ENCODE results near the gene MICAL3.
"Not testable (repeated sequence)": the region's sequence is repeated elsewhere in the genome, so short reads cannot be mapped to it uniquely, and the experiment has no call there.

Gene MICAL3

DNA sequence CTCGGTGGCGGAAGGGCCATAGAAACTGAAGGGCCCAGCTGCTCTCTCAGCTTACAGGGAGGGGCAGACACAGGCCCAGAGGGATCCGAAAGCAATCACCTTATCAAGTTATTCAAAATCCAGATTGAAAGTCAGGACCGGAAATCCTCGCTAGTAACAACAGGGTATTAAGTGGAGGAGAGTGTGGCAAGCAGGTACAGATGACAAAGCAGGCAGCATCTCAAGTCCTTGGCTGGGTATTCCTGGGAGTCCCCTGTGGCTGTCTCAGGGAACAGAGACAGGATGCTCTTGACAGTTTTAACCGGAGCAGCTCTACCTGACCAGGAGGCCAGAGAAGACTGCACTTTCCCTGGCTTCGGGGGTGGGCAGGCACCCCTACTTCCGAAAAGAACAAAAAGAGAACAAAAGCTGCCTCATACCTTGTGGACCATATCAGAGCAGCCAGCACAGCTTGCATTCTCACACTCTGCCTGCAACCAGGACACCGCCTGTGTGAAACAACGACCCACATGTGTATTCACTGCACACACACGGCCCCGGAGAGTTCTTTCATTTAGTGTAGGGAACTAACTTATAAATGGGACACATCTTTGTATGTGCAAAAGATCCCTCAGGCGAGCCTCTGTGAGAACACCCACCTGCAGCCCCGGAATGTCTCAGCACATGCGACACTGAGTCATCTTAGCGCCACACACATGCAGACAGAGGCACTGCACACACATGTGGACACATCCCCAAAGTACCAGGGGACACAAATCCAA, 78.3 kb downstream of the MICAL3 start:
- Histone ChIP-seq H3K9ac (ENCODE audit: low read length) (peak overlapping the region; percentile 2), H3K9me3 (ENCODE audit: low read length) (no peaks in the 10 kb centered on the region), H3K27ac (ENCODE audit: low read depth, low read length) (peak overlapping the region; percentile 73), H3K27me3 (ENCODE audit: control insufficient read depth in 1 of 2, insufficient read depth in 2 of 2, low read length in 2 of 2) (no peaks in the 10 kb centered on the region), H3K36me3 (ENCODE audit: insufficient read depth, low read length) (no peaks in the 10 kb centered on the region), H3K4me3 (ENCODE audit: low read depth in 1 of 2, low read length in 2 of 2) (no peak overlapping the region), H3K4me1 (ENCODE audit: insufficient read depth, low read length) (peaks cover 67% of the 10 kb centered on the region)

DNA sequence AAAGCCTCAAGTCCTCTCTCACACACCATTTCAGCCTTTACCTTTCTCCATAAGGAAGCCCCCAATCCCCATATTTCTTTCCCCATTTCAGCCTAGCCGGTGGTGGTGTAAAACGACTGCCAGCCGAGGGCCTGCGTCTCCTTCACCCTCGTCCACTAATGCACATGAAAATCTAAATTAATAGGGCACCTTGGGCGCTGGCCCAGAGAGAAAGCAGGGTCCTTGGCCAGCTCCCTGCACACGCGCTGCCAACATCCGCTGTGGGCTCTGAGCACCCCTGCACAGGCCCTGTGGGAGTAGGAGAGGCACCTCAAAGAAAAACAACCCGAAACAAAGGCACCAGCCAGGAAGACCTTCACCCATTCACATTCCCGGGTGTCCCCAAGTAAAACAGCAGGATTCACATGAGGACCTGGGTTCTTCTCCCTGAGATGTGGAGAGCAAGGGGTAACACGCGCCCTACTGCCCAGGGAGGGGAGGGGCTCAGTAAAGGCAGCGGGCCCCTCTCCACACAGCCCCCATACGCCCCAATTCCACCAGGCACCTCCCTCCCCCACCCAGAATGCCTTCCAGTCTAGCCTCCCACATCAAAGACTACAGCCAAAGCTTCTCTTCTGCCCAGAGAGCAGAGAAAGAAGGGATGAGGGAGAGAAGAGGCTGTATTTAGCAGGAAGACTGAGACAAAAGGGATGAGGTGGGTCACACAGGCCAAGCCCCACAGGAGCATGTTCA, 79.0 kb downstream of the MICAL3 start:
- Histone ChIP-seq H3K27me3 (ENCODE audit: control insufficient read depth in 1 of 2, insufficient read depth in 2 of 2, low read length in 2 of 2) (no peaks in the 10 kb centered on the region), H3K27ac (ENCODE audit: low read depth, low read length) (peak overlapping the region; percentile 73), H3K9me3 (ENCODE audit: low read length) (no peaks in the 10 kb centered on the region), H3K9ac (ENCODE audit: low read length) (peak overlapping the region; percentile 2), H3K4me1 (ENCODE audit: insufficient read depth, low read length) (peaks cover 67% of the 10 kb centered on the region), H3K36me3 (ENCODE audit: insufficient read depth, low read length) (no peaks in the 10 kb centered on the region), H3K4me3 (ENCODE audit: low read depth in 1 of 2, low read length in 2 of 2) (no peak overlapping the region)

- Histone ChIP-seq H3K4me3 (ENCODE audit: low read depth in 1 of 2, low read length in 2 of 2) (peak overlapping the region in 1 of 2 donors; percentile 17), H3K9me3 (ENCODE audit: low read length) (no peaks in the 10 kb centered on the region), H3K36me3 (ENCODE audit: insufficient read depth, low read length) (no peaks in the 10 kb centered on the region), H3K27me3 (ENCODE audit: control insufficient read depth in 1 of 2, insufficient read depth in 2 of 2, low read length in 2 of 2) (no peaks in the 10 kb centered on the region), H3K27ac (ENCODE audit: low read depth, low read length) (peak overlapping the region; percentile 73), H3K9ac (ENCODE audit: low read length) (peak overlapping the region; percentile 3), H3K4me1 (ENCODE audit: insufficient read depth, low read length) (peaks cover 73% of the 10 kb centered on the region)
These were observed 80.1 kb downstream of the MICAL3 start for GRCh38 chr22:17944256-17944655.

- Histone ChIP-seq H3K36me3 (ENCODE audit: insufficient read depth, low read length) (no peaks in the 10 kb centered on the region), H3K4me1 (ENCODE audit: insufficient read depth, low read length) (peaks cover 79% of the 10 kb centered on the region), H3K9me3 (ENCODE audit: low read length) (no peaks in the 10 kb centered on the region), H3K27me3 (ENCODE audit: control insufficient read depth in 1 of 2, insufficient read depth in 2 of 2, low read length in 2 of 2) (no peaks in the 10 kb centered on the region), H3K4me3 (ENCODE audit: low read depth in 1 of 2, low read length in 2 of 2) (peak overlapping the region in 1 of 2 donors; percentile 17), H3K9ac (ENCODE audit: low read length) (peak overlapping the region; percentile 3), H3K27ac (ENCODE audit: low read depth, low read length) (peak overlapping the region; percentile 73)
These were observed 80.7 kb downstream of the MICAL3 start for GRCh38 chr22:17943533-17944249.

- Histone ChIP-seq H3K9me3 (ENCODE audit: low read length) (no peaks in the 10 kb centered on the region), H3K27ac (ENCODE audit: low read depth, low read length) (peak overlapping the region; percentile 28), H3K9ac (ENCODE audit: low read length) (no peak overlapping the region), H3K4me3 (ENCODE audit: low read depth in 1 of 2, low read length in 2 of 2) (no peak overlapping the region), H3K27me3 (ENCODE audit: control insufficient read depth in 1 of 2, insufficient read depth in 2 of 2, low read length in 2 of 2) (no peaks in the 10 kb centered on the region), H3K4me1 (ENCODE audit: insufficient read depth, low read length) (peaks cover 87% of the 10 kb centered on the region), H3K36me3 (ENCODE audit: insufficient read depth, low read length) (no peaks in the 10 kb centered on the region)
These were observed 81.6 kb downstream of the MICAL3 start for GRCh38 chr22:17942721-17943120.

GRCh38 chr22:17941471-17942406, 82.6 kb downstream of the MICAL3 start:
- no peaks in the 10 kb centered on the region for H3K27me3 ChIP-seq (ENCODE audit: control insufficient read depth in 1 of 2, insufficient read depth in 2 of 2, low read length in 2 of 2)
- no peaks in the 10 kb centered on the region for H3K9me3 ChIP-seq (ENCODE audit: low read length)
- H3K4me1 ChIP-seq (ENCODE audit: insufficient read depth, low read length) = peaks cover 79% of the 10 kb centered on the region
- no peak overlapping the region for H3K9ac ChIP-seq (ENCODE audit: low read length)
- H3K36me3 ChIP-seq (ENCODE audit: insufficient read depth, low read length) = no peaks in the 10 kb centered on the region
- H3K4me3 ChIP-seq (ENCODE audit: low read depth in 1 of 2, low read length in 2 of 2) = no peak overlapping the region
- H3K27ac ChIP-seq (ENCODE audit: low read depth, low read length) = no peak overlapping the region

DNA sequence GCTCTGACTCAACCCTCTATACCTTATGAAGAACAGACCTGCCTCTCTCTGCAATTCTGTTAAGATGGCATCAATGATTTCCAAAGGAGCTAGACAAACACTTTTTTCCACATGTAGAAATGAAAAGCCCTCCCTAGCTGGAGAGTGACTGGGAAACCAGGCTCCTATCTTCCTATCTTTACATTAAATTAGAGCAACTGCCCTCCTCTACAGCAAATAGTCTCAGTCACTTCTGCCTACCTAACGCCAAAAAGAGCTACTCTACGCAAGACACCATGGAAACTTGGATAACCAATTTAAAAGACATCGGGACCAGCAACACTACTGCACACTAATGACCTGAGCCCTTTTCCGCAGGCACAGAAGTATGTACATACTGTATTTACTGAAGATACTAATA, 84.8 kb downstream of the MICAL3 start:
- no peak overlapping the region for H3K27ac ChIP-seq (ENCODE audit: low read depth, low read length)
- no peaks in the 10 kb centered on the region for H3K27me3 ChIP-seq (ENCODE audit: control insufficient read depth in 1 of 2, insufficient read depth in 2 of 2, low read length in 2 of 2)
- H3K36me3 ChIP-seq (ENCODE audit: insufficient read depth, low read length) = no peaks in the 10 kb centered on the region
- no peaks in the 10 kb centered on the region for H3K9me3 ChIP-seq (ENCODE audit: low read length)
- no peak overlapping the region for H3K9ac ChIP-seq (ENCODE audit: low read length)
- peaks cover 58% of the 10 kb centered on the region for H3K4me1 ChIP-seq (ENCODE audit: insufficient read depth, low read length)
- no peak overlapping the region for H3K4me3 ChIP-seq (ENCODE audit: low read depth in 1 of 2, low read length in 2 of 2)

DNA sequence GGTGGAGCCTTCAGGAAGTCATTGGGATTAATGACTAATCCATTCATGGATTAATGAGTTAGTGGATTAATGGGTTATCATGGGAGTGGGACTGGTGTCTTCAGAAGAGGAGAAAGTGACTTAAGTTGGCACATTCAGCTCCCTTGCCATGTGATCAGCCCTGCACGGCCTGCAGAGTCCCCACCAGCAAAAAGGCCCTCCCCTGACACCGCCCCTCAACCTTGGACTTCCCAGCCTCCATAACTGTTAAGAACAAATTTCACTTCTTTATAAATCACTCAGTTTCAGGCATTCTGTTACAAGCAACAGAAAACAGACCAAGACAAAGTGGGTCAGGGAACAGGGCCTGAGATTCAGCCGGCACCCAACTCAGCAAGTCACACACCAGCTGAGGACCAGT, 85.3 kb downstream of the MICAL3 start:
- H3K27me3 ChIP-seq (ENCODE audit: control insufficient read depth in 1 of 2, insufficient read depth in 2 of 2, low read length in 2 of 2) = no peaks in the 10 kb centered on the region
- H3K27ac ChIP-seq (ENCODE audit: low read depth, low read length) = no peak overlapping the region
- H3K4me3 ChIP-seq (ENCODE audit: low read depth in 1 of 2, low read length in 2 of 2) = no peak overlapping the region
- H3K4me1 ChIP-seq (ENCODE audit: insufficient read depth, low read length) = peaks cover 52% of the 10 kb centered on the region
- H3K36me3 ChIP-seq (ENCODE audit: insufficient read depth, low read length) = no peaks in the 10 kb centered on the region
- H3K9ac ChIP-seq (ENCODE audit: low read length) = no peak overlapping the region
- no peaks in the 10 kb centered on the region for H3K9me3 ChIP-seq (ENCODE audit: low read length)

DNA sequence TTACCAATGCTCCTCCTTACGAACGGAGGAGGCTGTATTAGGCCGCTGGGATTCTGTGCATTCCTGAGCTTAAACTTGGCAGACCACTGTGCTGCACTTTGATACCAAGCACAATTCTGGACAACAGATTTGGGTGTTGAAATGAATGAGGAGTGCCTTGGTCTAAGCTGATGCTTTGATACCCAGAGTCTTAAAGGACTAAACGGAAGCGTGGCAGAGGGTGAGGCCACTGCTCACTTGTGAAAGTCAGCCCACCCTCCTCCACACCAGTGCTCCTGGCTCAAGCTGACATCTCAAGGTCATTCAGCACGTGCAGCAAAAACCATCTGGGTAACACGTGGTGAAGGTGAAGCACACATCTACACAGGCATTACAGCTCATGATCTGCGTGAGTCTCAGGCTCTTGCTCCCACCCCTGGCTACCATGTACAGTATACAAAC, 85.9 kb downstream of the MICAL3 start:
- H3K27me3 ChIP-seq (ENCODE audit: control insufficient read depth in 1 of 2, insufficient read depth in 2 of 2, low read length in 2 of 2) = no peaks in the 10 kb centered on the region
- no peaks in the 10 kb centered on the region for H3K9me3 ChIP-seq (ENCODE audit: low read length)
- H3K4me3 ChIP-seq (ENCODE audit: low read depth in 1 of 2, low read length in 2 of 2) = no peak overlapping the region
- H3K36me3 ChIP-seq (ENCODE audit: insufficient read depth, low read length) = no peaks in the 10 kb centered on the region
- peaks cover 47% of the 10 kb centered on the region for H3K4me1 ChIP-seq (ENCODE audit: insufficient read depth, low read length)
- no peak overlapping the region for H3K9ac ChIP-seq (ENCODE audit: low read length)
- no peak overlapping the region for H3K27ac ChIP-seq (ENCODE audit: low read depth, low read length)

- H3K9ac ChIP-seq (ENCODE audit: low read length); H3K9me3 ChIP-seq (ENCODE audit: low read length): not testable (repeated sequence)
These were observed 91.9 kb downstream of the MICAL3 start for GRCh38 chr22:17932457-17932856.

More at GRCh38 chr22:17932457-17932856, 91.9 kb downstream of the MICAL3 start:
- not testable (repeated sequence) for H3K27me3 ChIP-seq (ENCODE audit: control insufficient read depth in 1 of 2, insufficient read depth in 2 of 2, low read length in 2 of 2); H3K27ac ChIP-seq (ENCODE audit: low read depth, low read length); H3K4me3 ChIP-seq (ENCODE audit: low read depth in 1 of 2, low read length in 2 of 2); H3K36me3 ChIP-seq (ENCODE audit: insufficient read depth, low read length)
- H3K4me1 ChIP-seq (ENCODE audit: insufficient read depth, low read length) = peaks cover 20% of the 10 kb centered on the region
